ENCODE results near the gene ENTPD1.

Gene ENTPD1

DNA sequence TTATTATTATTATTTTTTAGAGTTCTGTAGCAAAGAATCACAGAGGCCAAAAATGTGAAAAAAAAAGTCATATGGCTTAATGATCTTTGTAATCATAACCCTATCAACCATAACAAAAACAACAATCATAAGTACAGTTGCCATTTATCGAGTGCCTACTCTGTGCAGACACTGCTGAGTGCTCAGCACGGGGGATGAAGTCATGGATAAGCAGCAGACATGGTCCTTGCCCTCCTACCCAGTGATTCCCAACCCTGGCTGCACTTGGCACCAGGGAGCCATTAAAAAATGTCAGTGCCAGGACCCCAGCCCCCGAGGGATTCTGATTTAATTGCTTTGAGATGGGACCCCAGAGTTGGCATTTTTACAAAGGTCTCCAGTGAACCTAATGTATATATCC, 38.2 kb downstream of the ENTPD1 start:
- TF ChIP-seq, protein P1, sequence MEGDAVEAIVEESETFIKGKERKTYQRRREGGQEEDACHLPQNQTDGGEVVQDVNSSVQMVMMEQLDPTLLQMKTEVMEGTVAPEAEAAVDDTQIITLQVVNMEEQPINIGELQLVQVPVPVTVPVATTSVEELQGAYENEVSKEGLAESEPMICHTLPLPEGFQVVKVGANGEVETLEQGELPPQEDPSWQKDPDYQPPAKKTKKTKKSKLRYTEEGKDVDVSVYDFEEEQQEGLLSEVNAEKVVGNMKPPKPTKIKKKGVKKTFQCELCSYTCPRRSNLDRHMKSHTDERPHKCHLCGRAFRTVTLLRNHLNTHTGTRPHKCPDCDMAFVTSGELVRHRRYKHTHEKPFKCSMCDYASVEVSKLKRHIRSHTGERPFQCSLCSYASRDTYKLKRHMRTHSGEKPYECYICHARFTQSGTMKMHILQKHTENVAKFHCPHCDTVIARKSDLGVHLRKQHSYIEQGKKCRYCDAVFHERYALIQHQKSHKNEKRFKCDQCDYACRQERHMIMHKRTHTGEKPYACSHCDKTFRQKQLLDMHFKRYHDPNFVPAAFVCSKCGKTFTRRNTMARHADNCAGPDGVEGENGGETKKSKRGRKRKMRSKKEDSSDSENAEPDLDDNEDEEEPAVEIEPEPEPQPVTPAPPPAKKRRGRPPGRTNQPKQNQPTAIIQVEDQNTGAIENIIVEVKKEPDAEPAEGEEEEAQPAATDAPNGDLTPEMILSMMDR (IDR thresholded peaks at IDR 0.05): no peak

DNA sequence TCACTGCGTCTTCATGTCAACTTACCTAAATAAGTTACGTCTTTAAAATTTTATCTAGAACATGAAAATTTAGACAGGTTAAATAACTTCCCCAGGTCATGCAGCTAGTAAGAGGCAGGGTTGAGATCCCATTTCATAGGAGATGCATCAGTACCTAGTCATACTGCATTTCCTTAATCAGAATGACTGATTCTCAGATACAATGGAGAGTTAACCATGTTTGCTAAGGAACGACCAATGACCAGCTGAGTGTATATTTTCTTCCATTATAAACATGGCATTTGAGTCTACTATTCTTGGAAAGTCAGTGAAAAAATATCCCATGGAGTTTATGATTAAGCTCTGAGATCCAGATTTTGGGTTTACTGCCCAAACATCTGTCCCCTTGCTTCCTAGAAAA, 39.6 kb downstream of the ENTPD1 start:
- TF ChIP-seq, protein P1 (IDR thresholded peaks at IDR 0.05): no peak

DNA sequence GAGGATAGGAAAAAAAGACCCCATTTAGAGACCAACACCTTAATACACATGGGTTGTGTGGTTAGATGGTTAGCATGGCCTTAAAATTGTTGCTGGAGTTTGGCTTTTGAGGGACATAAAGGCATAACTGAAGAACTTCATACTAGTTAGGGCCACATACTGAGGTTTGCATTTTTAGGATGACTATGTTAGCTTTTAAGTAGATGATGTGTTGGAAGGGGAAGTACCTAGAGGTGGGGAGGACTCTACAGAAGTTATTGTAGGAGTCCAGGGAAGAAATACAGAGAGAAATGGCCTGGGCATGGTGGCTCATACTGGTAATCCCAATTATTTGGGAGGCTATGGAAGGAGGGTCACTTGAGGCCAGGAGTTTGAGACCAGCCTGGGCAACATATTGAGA, 40.5 kb downstream of the ENTPD1 start:
- TF ChIP-seq, protein P1 (IDR thresholded peaks at IDR 0.05): no peak

DNA sequence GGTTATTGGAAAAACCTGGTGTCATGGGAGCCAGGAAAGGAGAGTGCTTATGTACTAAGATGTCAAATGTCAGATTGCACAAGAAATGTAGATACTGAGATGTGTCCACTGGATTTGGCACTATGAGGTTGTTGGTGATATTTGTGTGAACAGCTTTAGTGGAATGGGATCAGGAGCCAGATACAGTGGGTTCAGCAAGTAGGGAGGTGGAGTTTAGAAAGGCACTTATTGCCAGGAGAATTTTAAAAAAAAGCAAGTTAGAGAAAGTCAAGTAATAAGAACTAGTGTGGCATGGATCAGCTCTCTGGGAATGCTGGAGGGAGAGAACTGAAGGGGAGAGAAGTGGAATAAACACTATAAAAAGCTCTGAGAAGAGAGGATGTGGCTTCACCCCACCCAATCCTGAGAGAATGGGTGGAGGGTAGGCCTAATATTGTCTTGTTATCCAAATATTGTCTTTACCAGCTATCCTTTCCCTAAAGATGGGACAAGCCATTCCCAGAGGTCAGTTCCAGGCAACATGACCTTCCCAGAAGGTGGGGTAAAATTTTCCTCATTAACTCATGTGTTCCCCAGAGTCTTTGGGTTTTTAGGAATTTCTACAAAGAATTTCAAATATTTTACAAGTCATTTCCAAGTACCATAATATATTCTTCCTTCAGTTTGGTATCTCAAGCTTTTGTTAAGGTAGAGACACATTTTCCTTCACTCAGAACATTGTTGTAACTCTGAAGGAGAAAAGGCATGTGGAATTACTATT, 42.3 kb downstream of the ENTPD1 start:
- TF ChIP-seq, protein P1 (IDR thresholded peaks at IDR 0.05): no peak

DNA sequence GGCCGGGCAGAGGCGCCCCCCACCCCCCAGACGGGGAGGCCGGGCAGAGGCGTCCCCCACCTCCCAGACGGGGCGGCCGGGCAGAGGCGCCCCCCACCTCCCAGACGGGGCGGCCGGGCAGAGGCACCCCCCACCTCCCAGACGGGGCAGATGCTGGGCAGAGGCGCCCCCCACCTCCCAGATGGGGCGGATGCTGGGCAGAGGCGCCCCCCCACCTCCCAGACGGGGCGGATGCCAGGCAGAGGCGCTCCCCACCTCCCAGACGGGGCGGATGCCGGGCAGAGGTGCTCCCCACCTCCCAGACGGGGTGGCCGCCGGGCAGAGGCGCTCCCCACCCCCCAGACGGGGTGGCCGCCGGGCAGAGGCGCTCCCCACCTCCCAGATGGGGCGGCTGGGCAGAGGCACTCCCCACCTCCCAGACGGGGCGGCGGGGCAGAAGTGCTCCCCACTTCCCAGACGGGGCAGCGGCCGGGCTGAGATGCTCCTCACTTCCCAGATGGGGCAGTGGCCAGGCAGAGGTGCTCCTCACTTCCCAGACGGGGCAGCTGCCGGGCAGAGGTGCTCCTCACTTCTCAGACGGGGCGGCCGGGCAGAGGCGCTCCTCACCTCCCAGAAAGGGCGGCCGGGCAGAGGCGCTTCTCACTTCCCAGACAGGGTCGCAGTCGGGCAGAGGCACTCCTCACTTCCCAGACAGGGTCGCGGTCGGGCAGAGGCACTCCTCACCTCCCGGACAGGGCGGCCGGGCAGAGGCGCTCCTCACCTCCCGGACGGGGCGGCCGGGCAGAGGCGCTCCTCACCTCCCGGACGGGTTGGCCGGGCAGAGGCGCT, 53.6 kb downstream of the ENTPD1 start:
- TF ChIP-seq, protein P1 (IDR thresholded peaks at IDR 0.05): no peak

DNA sequence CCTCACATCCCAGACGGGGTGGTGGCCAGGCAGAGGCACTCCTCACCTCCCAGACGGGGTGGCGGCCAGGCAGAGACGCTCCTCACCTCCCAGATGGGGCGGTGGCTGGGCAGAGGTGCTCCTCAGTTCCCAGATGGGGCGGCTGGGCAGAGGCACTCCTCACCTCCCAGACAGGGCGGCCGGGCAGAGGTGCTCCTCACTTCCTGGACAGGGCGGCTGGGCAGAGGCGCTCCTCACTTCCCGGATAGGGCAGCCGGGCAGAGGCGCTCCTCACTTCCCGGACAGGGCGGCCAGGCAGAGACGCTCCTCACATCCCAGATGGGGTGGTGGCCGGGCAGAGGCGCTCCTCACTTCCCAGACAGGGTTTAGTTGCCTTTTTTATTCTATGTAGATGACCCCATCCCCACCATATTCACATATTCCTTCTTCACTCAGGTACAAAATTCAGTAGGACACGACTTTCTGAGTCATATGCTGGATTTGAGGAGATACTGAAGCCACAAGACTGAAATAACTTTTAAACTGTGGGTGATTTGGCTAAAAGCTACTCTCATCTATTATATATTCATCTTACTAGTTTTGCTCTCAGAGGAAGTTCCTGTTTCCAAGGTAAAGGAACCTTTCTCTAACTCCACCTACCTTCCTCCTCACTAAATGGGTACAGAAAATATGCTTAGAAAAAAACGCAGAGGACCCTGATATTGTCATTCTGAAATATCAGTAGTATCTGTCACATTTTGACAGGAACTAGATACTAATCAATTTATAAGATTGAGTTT, 54.4 kb downstream of the ENTPD1 start:
- TF ChIP-seq, protein P1 (IDR thresholded peaks at IDR 0.05): no peak

DNA sequence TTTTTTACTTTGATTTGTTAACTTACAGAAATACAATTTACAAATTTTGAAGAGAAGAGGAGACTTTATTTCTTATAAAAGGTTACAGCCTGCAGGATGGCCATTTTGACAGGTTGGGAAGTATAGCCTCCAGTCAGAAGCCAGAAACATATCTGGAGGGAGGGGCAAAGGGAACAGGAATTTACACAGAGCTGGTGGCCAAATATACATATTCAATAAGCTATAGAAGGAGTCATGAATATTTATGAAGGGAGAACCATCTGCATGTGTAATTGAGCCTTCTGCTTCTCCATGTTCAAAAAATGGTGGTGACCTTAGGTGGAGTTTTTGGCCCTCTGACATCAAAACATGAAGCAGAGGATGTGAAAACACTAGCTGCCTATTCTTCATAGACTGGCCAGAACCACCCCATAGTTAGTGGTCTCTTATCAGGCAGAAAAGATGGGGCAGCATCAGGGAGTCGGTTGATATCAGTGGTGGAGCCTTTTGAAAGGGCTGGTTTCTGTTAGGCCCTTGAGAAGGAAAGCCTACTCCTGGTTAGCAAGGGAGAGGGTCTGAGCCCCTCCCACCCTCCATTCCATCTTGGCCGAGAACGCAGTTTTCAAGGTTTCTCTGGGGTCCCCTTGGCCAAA, 57.2 kb downstream of the ENTPD1 start:
- TF ChIP-seq, protein P1 (IDR thresholded peaks at IDR 0.05): no peak
